Erythroblast (primary cell): ENCODE data around the gene DSCAML1.

Source experiments
- GATA1 ChIP-seq: IDR thresholded peaks from 2 replicates; pipeline ENCODE4 v1.6.1; 2011; ENCODE audit warnings: low read depth, mild to moderate bottlenecking, control low read depth, low read length, moderate library complexity
- POLR2A ChIP-seq: IDR thresholded peaks from 2 replicates; pipeline ENCODE4 v1.6.1; 2011; ENCODE audit warnings: mild to moderate bottlenecking, low read length

DNA sequence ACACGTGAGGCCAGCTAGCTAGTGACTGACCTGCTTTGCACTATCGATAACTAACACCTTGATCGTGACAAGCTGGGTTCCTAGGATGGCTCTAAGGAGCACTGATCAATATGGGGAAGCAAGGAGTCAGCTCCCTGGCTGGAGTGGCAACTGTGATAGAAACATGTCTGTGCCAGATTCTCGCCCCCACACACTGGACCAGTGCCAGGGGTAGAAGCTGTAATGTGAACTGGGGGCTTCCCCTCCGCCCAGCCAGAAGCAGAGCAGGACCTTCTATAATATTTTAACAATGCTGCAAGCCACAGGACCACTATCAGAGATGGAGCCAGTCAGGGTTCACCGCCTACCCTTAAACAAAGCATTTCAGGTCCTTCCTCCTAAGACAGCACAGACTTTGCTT is 96.5 kb downstream of the DSCAML1 start:
- no peak for TF ChIP-seq GATA1
- no peak for TF ChIP-seq POLR2A
